Activated CD8-positive, alpha-beta T cell treated with anti-CD3 and anti-CD28 coated beads for 36 hours (primary cell): ENCODE data around the gene SFXN5. TPM values are rescaled to one million over a fixed set of nuclear protein-coding genes. Genes with fewer than 3 reads are reported as not detected.

Experiments
- ATAC-seq: fragments of 200-7000 bp; cut with Tn5 transposase; one replicate; pipeline ENCODE4 v1.10.0; 2021; ENCODE audit warnings: mild to moderate bottlenecking, moderate library complexity
- CTCF ChIA-PET: fragments of 350-600 bp; sonication (Branson Sonifier 250); formaldehyde crosslinking; loops from one replicate; lab custom pipeline; 2021; ENCODE audit warnings: antibody characterized with exemption; lab: Charles Lee
- POLR2A ChIA-PET: fragments of 350-600 bp; sonication (Branson Sonifier 250); formaldehyde crosslinking; loops from one replicate; lab custom pipeline; 2021; ENCODE audit warnings: antibody characterized with exemption; lab: Charles Lee
- DNase-seq: peaks from one replicate; pipeline ENCODE4 v3.0.0-alpha.2; 2020
- H3K27ac Mint-ChIP-seq: one replicate; pipeline ENCODE4 v1.8.0; 2021; ENCODE audit warnings: mild to moderate bottlenecking, mixed read lengths
- H3K27me3 Mint-ChIP-seq: one replicate; pipeline ENCODE4 v1.8.0; 2021; ENCODE audit warnings: mixed read lengths
- H3K36me3 Mint-ChIP-seq: one replicate; pipeline ENCODE4 v1.8.0; 2021; ENCODE audit warnings: low read depth, mixed read lengths
- H3K4me1 Mint-ChIP-seq: one replicate; pipeline ENCODE4 v1.8.0; 2021; ENCODE audit warnings: low read depth, mixed read lengths
- H3K4me3 Mint-ChIP-seq: one replicate; pipeline ENCODE4 v1.8.0; 2021; ENCODE audit warnings: mild to moderate bottlenecking, moderate library complexity, mixed read lengths
- H3K9me3 Mint-ChIP-seq: one replicate; pipeline ENCODE4 v1.8.0; 2021; ENCODE audit warnings: mixed read lengths
- CTCF ChIP-seq: fragments of 200-600 bp; IDR thresholded peaks from one replicate; pipeline ENCODE4 v1.8.0; 2022; ENCODE audit warnings: antibody characterized with exemption, mild to moderate bottlenecking
- intact Hi-C: fragments of 100-400 bp; cut with micrococcal nuclease; formaldehyde crosslinking; loops from one replicate; pipeline ENCODE4 v1.10.0; 2022
- total RNA-seq, 2 experiments: library from RNA; stranded (reverse); gene quantifications; one replicate each; pipeline ENCODE4 v1.2.3, GENCODE V29; 2021

SFXN5 gene
- total RNA-seq, 2 experiments from 2014 or later = 7.4 to 9.6 TPM

GRCh38 chr2:72898585-72898906 is 173.0 kb downstream of the SFXN5 start:
- ChIA-PET POLR2A (interaction anchor here (0.9 kb wide), 1 partner anchor 351 kb away, joined by 3 read pairs; no protein-coding TSS in a partner anchor), CTCF (interaction anchor here (1.4 to 4.1 kb wide), 3 partner anchors 11 to 279 kb away, joined by 5 to 33 read pairs (median 6); partner anchors contain the start of gene SPR)
- Mint-ChIP-seq H3K9me3 (no peaks in the 10 kb centered on the region), H3K27me3 (peaks cover 48% of the 10 kb centered on the region), H3K4me1 (no peaks in the 10 kb centered on the region), H3K36me3 (no peaks in the 10 kb centered on the region), H3K4me3 (no peak overlapping the region), H3K27ac (no peak overlapping the region)
- no peak for ATAC-seq
- intact Hi-C loops = no loop called here
- DNase-seq = no peak
- TF ChIP-seq CTCF = no peak

GRCh38 chr2:72897785-72898584 is 173.5 kb downstream of the SFXN5 start:
- Mint-ChIP-seq H3K27ac (no peak overlapping the region), H3K4me1 (no peaks in the 10 kb centered on the region), H3K9me3 (no peaks in the 10 kb centered on the region), H3K36me3 (no peaks in the 10 kb centered on the region), H3K27me3 (peaks cover 44% of the 10 kb centered on the region), H3K4me3 (no peak overlapping the region)
- DNase-seq = no peak
- intact Hi-C loops = no loop called here
- no peak for TF ChIP-seq CTCF
- no peak for ATAC-seq
- ChIA-PET CTCF (interaction anchor here (1.4 to 4.1 kb wide), 3 partner anchors 11 to 279 kb away, joined by 5 to 33 read pairs (median 6); partner anchors contain the start of gene SPR), POLR2A (interaction anchor here (0.9 kb wide), 1 partner anchor 352 kb away, joined by 3 read pairs; no protein-coding TSS in a partner anchor)

GRCh38 chr2:72896446-72896845 is 175.1 kb downstream of the SFXN5 start:
- no peak overlapping the region for H3K4me3 Mint-ChIP-seq
- H3K4me1 Mint-ChIP-seq = no peaks in the 10 kb centered on the region
- no peaks in the 10 kb centered on the region for H3K9me3 Mint-ChIP-seq
- no peak for TF ChIP-seq CTCF
- ATAC-seq = no peak
- intact Hi-C loops = no loop called here
- CTCF ChIA-PET = interaction anchor here (0.9 to 5.0 kb wide), 3 partner anchors 9 to 317 kb away, joined by 3 to 48 read pairs (median 33); partner anchors contain the start of genes SMYD5 and SPR
- no peak for DNase-seq
- peaks cover 41% of the 10 kb centered on the region for H3K27me3 Mint-ChIP-seq
- peaks cover 8% of the 10 kb centered on the region for H3K36me3 Mint-ChIP-seq
- POLR2A ChIA-PET = no interaction called here
- H3K27ac Mint-ChIP-seq = no peak overlapping the region

GRCh38 chr2:72895759-72896281 is 175.7 kb downstream of the SFXN5 start:
- Mint-ChIP-seq H3K27me3 (peaks cover 37% of the 10 kb centered on the region), H3K27ac (no peak overlapping the region), H3K36me3 (peaks cover 9% of the 10 kb centered on the region), H3K9me3 (no peaks in the 10 kb centered on the region), H3K4me3 (no peak overlapping the region), H3K4me1 (no peaks in the 10 kb centered on the region)
- ChIA-PET CTCF (interaction anchor here (0.6 to 5.0 kb wide), 7 partner anchors 8 to 318 kb away, joined by 3 to 96 read pairs (median 7); partner anchors contain the start of genes SMYD5 and SPR), POLR2A (no interaction called here)
- TF ChIP-seq CTCF = no peak
- intact Hi-C loops = no loop called here
- DNase-seq (no peak), ATAC-seq (no peak)

GRCh38 chr2:72895154-72895553 is 176.4 kb downstream of the SFXN5 start:
- CTCF ChIA-PET = interaction anchor here (0.9 to 5.0 kb wide), 6 partner anchors 23 to 282 kb away, joined by 3 to 96 read pairs (median 15); partner anchors contain the start of gene EMX1
- intact Hi-C loops = no loop called here
- H3K4me3 Mint-ChIP-seq = no peak overlapping the region
- H3K4me1 Mint-ChIP-seq = no peaks in the 10 kb centered on the region
- no peak for TF ChIP-seq CTCF
- H3K27ac Mint-ChIP-seq = no peak overlapping the region
- ATAC-seq (no peak), DNase-seq (no peak)
- peaks cover 9% of the 10 kb centered on the region for H3K36me3 Mint-ChIP-seq
- POLR2A ChIA-PET = no interaction called here
- no peaks in the 10 kb centered on the region for H3K9me3 Mint-ChIP-seq
- H3K27me3 Mint-ChIP-seq = peaks cover 34% of the 10 kb centered on the region
